ENCODE results near the gene GET3.

Gene GET3

GRCh38 chr19:12779162-12779993, 42.1 kb downstream of the GET3 start:
- peak overlapping the region; percentile 78 for H3K4me3 ChIP-seq (replicated peaks; ENCODE audit: low read depth, low read length)
- TF ChIP-seq CTCF (IDR thresholded peaks at IDR 0.05; ENCODE audit: low read length, missing control alignments) = no peak
- DNase-seq (ENCODE audit: low read depth) = peak; percentile 95

- no peak for DNase-seq (ENCODE audit: low read depth)
- H3K4me3 ChIP-seq (replicated peaks; ENCODE audit: low read depth, low read length) = peak overlapping the region; percentile 49
- no peak for TF ChIP-seq CTCF (IDR thresholded peaks at IDR 0.05; ENCODE audit: low read length, missing control alignments)
These were observed 44.8 kb downstream of the GET3 start for GRCh38 chr19:12782174-12782423.

- H3K4me3 ChIP-seq (replicated peaks; ENCODE audit: low read depth, low read length) = peak overlapping the region; percentile 49
- peak; percentile 92 for DNase-seq (ENCODE audit: low read depth)
- no peak for TF ChIP-seq CTCF (IDR thresholded peaks at IDR 0.05; ENCODE audit: low read length, missing control alignments)
These were observed 45.4 kb downstream of the GET3 start for GRCh38 chr19:12782424-12783290.

- DNase-seq (ENCODE audit: low read depth) = no peak
- no peak for TF ChIP-seq CTCF (IDR thresholded peaks at IDR 0.05; ENCODE audit: low read length, missing control alignments)
- H3K4me3 ChIP-seq (replicated peaks; ENCODE audit: low read depth, low read length) = peak overlapping the region; percentile 49
These were observed 46.1 kb downstream of the GET3 start for GRCh38 chr19:12783291-12783848.

GRCh38 chr19:12783849-12784393, 46.6 kb downstream of the GET3 start:
- DNase-seq (ENCODE audit: low read depth) = no peak
- TF ChIP-seq CTCF (IDR thresholded peaks at IDR 0.05; ENCODE audit: low read length, missing control alignments) = no peak
- H3K4me3 ChIP-seq (replicated peaks; ENCODE audit: low read depth, low read length) = no peak overlapping the region

- DNase-seq (ENCODE audit: low read depth) = no peak
- TF ChIP-seq CTCF (IDR thresholded peaks at IDR 0.05; ENCODE audit: low read length, missing control alignments) = no peak
- no peak overlapping the region for H3K4me3 ChIP-seq (replicated peaks; ENCODE audit: low read depth, low read length)
These were observed 47.1 kb downstream of the GET3 start for GRCh38 chr19:12784394-12784870.
